DMS53 treated with DMSO at 0.1 percent for 48 hours (cell line): ENCODE measurements around the gene RAB24.
"Not testable (repeated sequence)": the region's sequence is repeated elsewhere in the genome, so short reads cannot be mapped to it uniquely, and the experiment has no call there.

Source experiments
- DNase-seq: peaks from one replicate; lab custom pipeline; 2025; ENCODE audit not compliant: unreplicated experiment; lab: John Stamatoyannopoulos, UW

The RAB24 gene

GRCh38 chr5:177303121-177303924 is at the start of gene RAB24, which contains the start of gene PRELID1:
Gene RAB24 (minus strand): TSS chr5:177303719. CDS start chr5:177303288, 431 bp downstream.
Gene PRELID1 (plus strand): TSS chr5:177303799. CDS start chr5:177303986, 187 bp downstream.
- DNase-seq = peak; percentile 68

- no peak for DNase-seq
Measured at GRCh38 chr5:177353093-177353492, 49.6 kb upstream of the RAB24 start.

- DNase-seq = peak; percentile 97
Measured at GRCh38 chr5:177351392-177352329, 48.1 kb upstream of the RAB24 start, which contains the start of gene LMAN2. Gene LMAN2 (minus strand): TSS chr5:177351668. CDS start chr5:177351647, 21 bp downstream.

- no peak for DNase-seq
Measured at GRCh38 chr5:177350776-177351391, 47.4 kb upstream of the RAB24 start.

- no peak for DNase-seq
Measured at GRCh38 chr5:177349762-177350161, 46.2 kb upstream of the RAB24 start.

GRCh38 chr5:177349362-177349647 is 45.8 kb upstream of the RAB24 start:
- no peak for DNase-seq

- DNase-seq = no peak
Measured at GRCh38 chr5:177347699-177348098, 44.2 kb upstream of the RAB24 start.

GRCh38 chr5:177346820-177347219 is 43.3 kb upstream of the RAB24 start:
- DNase-seq = no peak

GRCh38 chr5:177344891-177345290 is 41.4 kb upstream of the RAB24 start:
- no peak for DNase-seq

- DNase-seq = no peak
Measured at GRCh38 chr5:177343777-177344176, 40.3 kb upstream of the RAB24 start.

- DNase-seq = not testable (repeated sequence)
Measured at GRCh38 chr5:177343000-177343399, 39.5 kb upstream of the RAB24 start.

- DNase-seq = no peak
Measured at GRCh38 chr5:177339107-177339638, 35.7 kb upstream of the RAB24 start.

- no peak for DNase-seq
Measured at GRCh38 chr5:177338251-177339106, 35.0 kb upstream of the RAB24 start.

GRCh38 chr5:177336603-177337494 is 33.3 kb upstream of the RAB24 start:
- no peak for DNase-seq

GRCh38 chr5:177336112-177336511 is 32.6 kb upstream of the RAB24 start:
- DNase-seq = no peak

- no peak for DNase-seq
Measured at GRCh38 chr5:177335701-177336065, 32.2 kb upstream of the RAB24 start.

- no peak for DNase-seq
Measured at GRCh38 chr5:177334781-177335700, 31.5 kb upstream of the RAB24 start.

- DNase-seq = no peak
Measured at GRCh38 chr5:177334155-177334551, 30.6 kb upstream of the RAB24 start.
